Immature natural killer cell (primary cell): ENCODE data around the gene GPR132. TPM values are rescaled to one million over a fixed set of nuclear protein-coding genes. Genes with fewer than 3 reads are reported as not detected.
A peak's percentile ranks its signal among the peaks of the same experiment; 100 is the strongest.
"Not testable (repeated sequence)": the region's sequence is repeated elsewhere in the genome, so short reads cannot be mapped to it uniquely, and the experiment has no call there.

Experiments
- DNase-seq, 3 donors: peaks; one replicate each; pipeline ENCODE4 v3.0.0; 2022; ENCODE audit warnings: mixed read lengths in 1 of 3
- H3K27ac Mint-ChIP-seq, 6 donors: one replicate each; pipeline ENCODE4 v1.8.0; 2020; ENCODE audit warnings: mixed read lengths in 6 of 6, mild to moderate bottlenecking in 5 of 6, inconsistent platforms in 4 of 6, moderate library complexity in 3 of 6
- H3K27me3 Mint-ChIP-seq, 3 donors: one replicate each; pipeline ENCODE4 v1.8.0; 2020 to 2021; ENCODE audit warnings: low read depth in 3 of 3, mild to moderate bottlenecking in 3 of 3, mixed read lengths in 3 of 3, moderate library complexity in 3 of 3, inconsistent platforms in 1 of 3
- H3K36me3 Mint-ChIP-seq, 3 donors: one replicate each; pipeline ENCODE4 v1.8.0; 2020; ENCODE audit warnings: mixed read lengths in 3 of 3, inconsistent platforms in 2 of 3, mild to moderate bottlenecking in 2 of 3
- H3K4me1 Mint-ChIP-seq, 2 donors: one replicate each; pipeline ENCODE4 v1.8.0; 2020; ENCODE audit warnings: inconsistent platforms in 2 of 2, mild to moderate bottlenecking in 2 of 2, mixed read lengths in 2 of 2, moderate library complexity in 1 of 2
- H3K4me3 Mint-ChIP-seq, 5 donors: one replicate each; pipeline ENCODE4 v1.8.0; 2020; ENCODE audit warnings: mild to moderate bottlenecking in 5 of 5, mixed read lengths in 5 of 5, inconsistent platforms in 3 of 5, moderate library complexity in 3 of 5
- H3K9me3 Mint-ChIP-seq, 6 donors: one replicate each; pipeline ENCODE4 v1.8.0; 2020; ENCODE audit warnings: mild to moderate bottlenecking in 6 of 6, mixed read lengths in 6 of 6, inconsistent platforms in 4 of 6, moderate library complexity in 3 of 6
- polyA plus RNA-seq, 3 donors: library from polyadenylated mRNA; unstranded; fragments of 300-500 nt; fragmentation: Illumina TruSeq; gene quantifications; one replicate each; pipeline ENCODE4 v1.2.3, GENCODE V29; 2021

Gene GPR132
- polyA plus RNA-seq, 3 donors from 2014 or later: 5.8 to 25.6 (median 8.4) TPM

- peaks cover 8 to 14% of the 10 kb centered on the region in 2 donors for H3K4me1 Mint-ChIP-seq
- H3K36me3 Mint-ChIP-seq: peaks cover 11 to 13% (median 12%) of the 10 kb centered on the region in 3 donors
- H3K27me3 Mint-ChIP-seq: peaks cover 0 to 4% (median 0%) of the 10 kb centered on the region in 3 donors
- H3K4me3 Mint-ChIP-seq: no peak overlapping the region
- no peak for DNase-seq
- no peaks in the 10 kb centered on the region for H3K9me3 Mint-ChIP-seq
- peak overlapping the region in 1 of 6 donors; percentile 23 for H3K27ac Mint-ChIP-seq
These were observed 17.8 kb downstream of the GPR132 start for GRCh38 chr14:105047283-105048016.

- Mint-ChIP-seq H3K9me3 (no peaks in the 10 kb centered on the region), H3K4me3 (no peak overlapping the region), H3K4me1 (peaks cover 8 to 14% of the 10 kb centered on the region in 2 donors), H3K36me3 (peaks cover 9 to 11% (median 10%) of the 10 kb centered on the region in 3 donors), H3K27me3 (peaks cover 0 to 2% (median 0%) of the 10 kb centered on the region in 3 donors), H3K27ac (no peak overlapping the region)
- no peak for DNase-seq
These were observed 18.3 kb downstream of the GPR132 start for GRCh38 chr14:105046891-105047282.

- H3K27ac Mint-ChIP-seq: peak overlapping the region; percentile 58 to 88 (median 77)
- peaks cover 8 to 14% of the 10 kb centered on the region in 2 donors for H3K4me1 Mint-ChIP-seq
- DNase-seq: peak; percentile 90 to 92 (median 90)
- no peaks in the 10 kb centered on the region for H3K27me3 Mint-ChIP-seq
- H3K4me3 Mint-ChIP-seq: peak overlapping the region in 2 of 5 donors; percentile 10 to 59
- no peaks in the 10 kb centered on the region for H3K9me3 Mint-ChIP-seq
- peaks cover 0 to 3% (median 0%) of the 10 kb centered on the region in 3 donors for H3K36me3 Mint-ChIP-seq
These were observed 19.4 kb downstream of the GPR132 start for GRCh38 chr14:105045710-105046326.

GRCh38 chr14:105043641-105044040 lies 21.6 kb downstream of the GPR132 start:
- Mint-ChIP-seq H3K27me3 (peaks cover 1 to 3% (median 2%) of the 10 kb centered on the region in 3 donors), H3K4me3 (no peak overlapping the region), H3K4me1 (peaks cover 8 to 14% of the 10 kb centered on the region in 2 donors), H3K36me3 (peaks cover 0 to 3% (median 0%) of the 10 kb centered on the region in 3 donors), H3K27ac (no peak overlapping the region), H3K9me3 (no peaks in the 10 kb centered on the region)
- DNase-seq: no peak

- no peak for DNase-seq
- H3K36me3 Mint-ChIP-seq: peaks cover 0 to 3% (median 0%) of the 10 kb centered on the region in 3 donors
- peaks cover 8 to 14% of the 10 kb centered on the region in 2 donors for H3K4me1 Mint-ChIP-seq
- H3K27ac Mint-ChIP-seq: peak overlapping the region in 1 of 6 donors; percentile 79
- no peak overlapping the region for H3K4me3 Mint-ChIP-seq
- no peaks in the 10 kb centered on the region for H3K9me3 Mint-ChIP-seq
- H3K27me3 Mint-ChIP-seq: peaks cover 1 to 3% (median 2%) of the 10 kb centered on the region in 3 donors
These were observed 22.4 kb downstream of the GPR132 start for GRCh38 chr14:105042813-105043212.

GRCh38 chr14:105041841-105042765 lies 23.1 kb downstream of the GPR132 start:
- Mint-ChIP-seq H3K27me3 (peaks cover 1 to 3% (median 2%) of the 10 kb centered on the region in 3 donors), H3K9me3 (no peaks in the 10 kb centered on the region), H3K27ac (no peak overlapping the region), H3K4me1 (peaks cover 8 to 14% of the 10 kb centered on the region in 2 donors), H3K4me3 (no peak overlapping the region), H3K36me3 (peaks cover 0 to 3% (median 0%) of the 10 kb centered on the region in 3 donors)
- no peak for DNase-seq

- H3K27ac Mint-ChIP-seq: no peak overlapping the region
- no peak overlapping the region for H3K4me3 Mint-ChIP-seq
- no peaks in the 10 kb centered on the region for H3K36me3 Mint-ChIP-seq
- peaks cover 1 to 3% (median 2%) of the 10 kb centered on the region in 3 donors for H3K27me3 Mint-ChIP-seq
- H3K9me3 Mint-ChIP-seq: no peaks in the 10 kb centered on the region
- H3K4me1 Mint-ChIP-seq: peaks cover under 1 to 8% of the 10 kb centered on the region in 2 donors
- no peak for DNase-seq
These were observed 25.6 kb downstream of the GPR132 start for GRCh38 chr14:105039458-105040205.

GRCh38 chr14:105035616-105036015 lies 29.6 kb downstream of the GPR132 start:
- Mint-ChIP-seq H3K27me3 (peaks cover 2 to 16% (median 6%) of the 10 kb centered on the region in 3 donors), H3K4me1 (peaks cover 25 to 41% of the 10 kb centered on the region in 2 donors), H3K27ac (peak overlapping the region in 2 of 6 donors; percentile 30 to 64)
- not testable (repeated sequence) for H3K4me3 Mint-ChIP-seq, DNase-seq, H3K36me3 Mint-ChIP-seq, H3K9me3 Mint-ChIP-seq

- peak overlapping the region; percentile 84 to 99 (median 96) for H3K4me3 Mint-ChIP-seq
- H3K9me3 Mint-ChIP-seq: no peaks in the 10 kb centered on the region
- DNase-seq: no peak
- H3K27me3 Mint-ChIP-seq: peaks cover 2 to 13% (median 5%) of the 10 kb centered on the region in 3 donors
- H3K36me3 Mint-ChIP-seq: peaks cover 0 to 4% (median 0%) of the 10 kb centered on the region in 3 donors
- peak overlapping the region; percentile 89 to 100 (median 97) for H3K27ac Mint-ChIP-seq
- H3K4me1 Mint-ChIP-seq: peaks cover 25 to 43% of the 10 kb centered on the region in 2 donors
These were observed 30.8 kb downstream of the GPR132 start for GRCh38 chr14:105034315-105035039.

- not testable (repeated sequence) for H3K36me3 Mint-ChIP-seq, H3K9me3 Mint-ChIP-seq
- Mint-ChIP-seq H3K27ac (peak overlapping the region; percentile 89 to 100 (median 97)), H3K27me3 (peaks cover 0 to 13% (median 5%) of the 10 kb centered on the region in 3 donors), H3K4me3 (peak overlapping the region; percentile 84 to 99 (median 96)), H3K4me1 (peaks cover 25 to 43% of the 10 kb centered on the region in 2 donors)
- peak in 2 of 3 donors; percentile 35 for DNase-seq
These were observed 31.8 kb downstream of the GPR132 start for GRCh38 chr14:105033412-105033900.

- H3K27me3 Mint-ChIP-seq: peaks cover 0 to 13% (median 5%) of the 10 kb centered on the region in 3 donors
- peak overlapping the region; percentile 89 to 100 (median 97) for H3K27ac Mint-ChIP-seq
- DNase-seq: peak in 1 of 3 donors; percentile 25
- peak overlapping the region; percentile 84 to 99 (median 96) for H3K4me3 Mint-ChIP-seq
- not testable (repeated sequence) for H3K9me3 Mint-ChIP-seq, H3K36me3 Mint-ChIP-seq
- peaks cover 25 to 43% of the 10 kb centered on the region in 2 donors for H3K4me1 Mint-ChIP-seq
These were observed 32.8 kb downstream of the GPR132 start for GRCh38 chr14:105032451-105032901.

- Mint-ChIP-seq H3K9me3 (no peaks in the 10 kb centered on the region), H3K4me1 (peaks cover 25 to 48% of the 10 kb centered on the region in 2 donors), H3K27me3 (peaks cover 0 to 13% (median 5%) of the 10 kb centered on the region in 3 donors), H3K4me3 (peak overlapping the region in 2 of 5 donors; percentile 6 to 10), H3K36me3 (peaks cover 3 to 4% (median 4%) of the 10 kb centered on the region in 3 donors), H3K27ac (peak overlapping the region in 5 of 6 donors; percentile 17 to 66 (median 62))
- no peak for DNase-seq
These were observed 34.3 kb downstream of the GPR132 start for GRCh38 chr14:105030836-105031396.
